CD4-positive, alpha-beta T cell treated with Interleukin-10 for 1 hour (primary cell): ENCODE data around the gene SYDE2.
"Not testable (repeated sequence)": the region's sequence is repeated elsewhere in the genome, so short reads cannot be mapped to it uniquely, and the experiment has no call there.

ENCODE experiments used
- DNase-seq: peaks from one replicate; pipeline ENCODE4 v3.0.0-alpha.2; 2020

Gene SYDE2

DNA sequence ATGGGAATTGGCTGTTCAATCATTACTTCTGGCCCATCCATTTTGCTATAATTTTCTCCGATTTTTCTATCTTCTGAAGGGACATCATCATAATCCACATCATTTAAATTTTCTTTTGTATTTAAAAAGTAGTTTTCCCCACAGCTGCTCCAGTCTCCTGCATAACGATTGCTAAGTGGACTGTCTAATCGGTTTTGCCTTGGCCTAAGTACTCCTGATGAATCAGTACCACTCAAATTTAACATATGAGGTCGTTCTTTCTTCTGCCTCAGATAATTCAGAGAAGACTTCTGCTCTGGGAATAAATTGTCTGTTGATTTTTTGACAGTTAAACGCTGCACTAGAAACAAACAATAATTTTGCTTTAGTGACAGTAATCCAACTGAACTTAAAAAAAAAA is 41.9 kb downstream of the SYDE2 start:
- DNase-seq = no peak

DNA sequence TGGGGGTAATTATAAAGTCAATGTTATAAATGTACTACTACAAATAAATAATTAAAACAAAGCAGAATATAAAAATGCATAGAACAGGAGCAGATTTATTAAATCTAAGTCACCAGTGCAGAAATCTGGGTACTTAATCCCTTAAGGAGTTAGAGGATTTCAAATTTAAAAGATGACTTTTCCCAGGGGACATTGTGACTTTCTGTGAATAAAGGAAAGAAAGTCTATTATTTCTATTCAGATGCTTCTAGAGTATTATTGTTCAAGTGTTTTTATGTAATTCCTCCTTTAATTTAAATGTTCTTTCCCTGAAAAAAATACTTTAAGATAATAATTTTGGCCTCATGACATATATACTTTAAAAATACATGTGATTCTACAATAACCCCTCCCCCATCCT is 43.4 kb downstream of the SYDE2 start:
- no peak for DNase-seq

DNA sequence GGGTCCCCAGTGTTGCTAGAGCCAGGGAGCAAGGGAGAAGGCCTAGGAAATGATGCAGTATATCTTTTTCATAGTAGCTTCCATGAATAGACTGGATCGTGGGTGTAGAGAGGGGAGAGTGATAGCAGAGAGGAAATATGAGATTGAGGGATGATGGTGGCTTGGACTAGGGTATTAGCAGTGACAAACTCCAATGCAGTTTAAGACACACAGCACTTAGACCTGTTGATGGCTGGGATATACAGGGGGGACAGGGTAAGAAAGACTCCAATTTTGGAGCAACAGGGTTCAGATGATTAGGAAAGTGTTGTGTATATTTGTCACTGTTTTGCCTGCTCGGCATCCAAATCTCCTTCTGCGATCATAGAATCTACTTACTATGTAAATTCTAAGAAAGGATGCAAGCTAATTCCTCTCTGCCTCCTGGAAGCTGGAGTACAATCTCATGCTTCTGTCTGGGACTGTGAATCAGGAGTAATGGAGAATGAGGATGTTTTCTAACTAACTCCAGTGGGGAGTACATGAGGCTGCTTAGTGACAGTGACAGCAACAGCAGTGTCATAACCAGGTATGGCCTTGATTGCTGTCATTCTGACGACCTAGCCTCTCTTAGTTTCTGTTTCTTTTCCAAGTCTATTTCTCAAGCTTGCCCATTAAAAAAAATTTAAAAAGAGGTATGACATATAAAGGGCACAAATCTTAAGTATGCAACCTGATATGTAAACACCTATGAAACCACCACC is 47.5 kb downstream of the SYDE2 start:
- DNase-seq = no peak

DNA sequence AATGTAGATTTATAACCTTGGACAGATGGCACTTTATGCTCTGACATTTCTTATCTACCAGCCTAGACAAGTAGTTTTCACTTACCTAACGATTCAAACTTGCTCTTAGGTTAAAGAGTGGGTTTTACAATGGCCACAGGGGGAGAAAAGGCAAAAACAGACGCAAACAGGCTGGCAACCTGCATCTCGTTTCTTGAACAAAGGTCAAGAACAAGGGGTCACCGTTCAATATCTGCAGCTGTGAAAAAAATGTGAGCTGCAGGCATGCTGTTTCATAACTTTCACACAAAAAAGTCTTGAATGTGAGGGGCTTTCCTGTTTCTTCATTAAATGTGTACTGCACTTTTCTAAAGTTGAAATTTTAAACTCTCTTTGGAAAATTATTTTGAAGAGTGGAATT is 49.4 kb downstream of the SYDE2 start:
- no peak for DNase-seq

DNA sequence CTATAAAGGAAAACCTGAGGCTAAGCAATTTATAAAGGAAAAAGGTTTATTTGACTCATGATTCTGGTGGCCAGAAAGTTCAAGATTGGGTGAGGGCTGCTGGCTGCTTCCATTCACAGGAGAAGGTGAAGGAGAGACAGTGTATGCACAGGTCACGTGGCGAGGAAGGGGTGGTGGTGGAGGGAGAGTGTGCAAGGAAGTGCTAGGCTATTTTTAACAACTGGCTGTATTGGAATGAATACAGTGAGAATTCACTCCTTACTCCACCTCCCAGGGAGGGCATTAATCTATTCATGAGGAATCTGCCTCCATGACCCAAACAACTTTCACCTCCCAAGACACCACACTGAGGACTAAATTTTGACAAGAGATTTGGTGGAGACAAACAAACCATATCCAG is 51.0 kb downstream of the SYDE2 start:
- DNase-seq = no peak

DNA sequence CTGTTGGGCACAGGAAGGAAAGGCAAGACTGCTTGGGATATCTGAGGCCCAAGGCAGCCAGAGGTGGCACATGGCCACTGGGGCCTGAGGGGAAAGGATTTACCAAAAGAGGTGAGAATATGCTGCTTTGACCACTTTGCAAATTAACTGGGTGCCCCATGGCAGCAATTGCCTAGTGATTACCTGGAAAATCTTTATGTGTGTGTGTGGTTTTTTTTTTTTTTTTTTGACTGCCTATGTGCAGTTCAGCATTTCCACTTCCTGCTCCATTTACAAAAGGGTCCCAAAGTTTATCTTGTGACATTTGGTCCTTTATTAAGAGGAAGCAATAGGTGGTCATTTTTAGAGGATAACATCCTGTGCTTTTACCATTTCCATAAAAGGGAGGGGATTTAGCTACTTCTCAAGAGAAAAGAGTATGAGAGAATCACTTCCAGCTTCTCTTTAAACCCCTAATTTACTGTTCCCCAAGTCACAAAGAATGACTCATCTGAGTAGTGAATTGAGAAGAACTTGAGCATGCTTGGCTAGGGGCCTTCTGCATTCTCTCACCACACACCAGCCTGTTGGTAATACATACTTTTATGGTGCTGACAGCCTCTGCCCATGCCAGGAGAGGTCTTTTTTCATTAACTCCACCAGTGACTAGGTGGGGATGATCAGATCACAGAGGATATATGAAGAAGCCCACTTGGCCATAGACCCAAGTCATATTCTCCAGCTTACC is 52.1 kb downstream of the SYDE2 start:
- DNase-seq = no peak

DNA sequence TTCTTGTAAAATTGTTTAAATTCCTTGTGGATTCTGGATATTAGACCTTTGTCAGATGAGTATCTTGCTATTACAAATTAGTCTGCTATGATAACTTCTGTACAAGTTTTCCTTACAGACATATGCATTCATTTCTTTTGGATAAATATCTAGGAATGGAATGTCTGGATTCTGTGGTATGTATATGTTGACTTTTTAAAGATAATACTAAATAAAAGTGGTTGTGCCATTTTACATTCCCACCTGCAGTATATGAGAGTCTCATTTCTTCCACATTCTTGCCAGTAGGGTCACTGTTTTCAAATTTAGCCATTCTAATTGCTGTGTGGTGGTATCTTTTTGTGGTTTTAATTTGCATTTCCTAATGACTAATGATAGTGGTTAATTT is 53.9 kb downstream of the SYDE2 start:
- no peak for DNase-seq

DNA sequence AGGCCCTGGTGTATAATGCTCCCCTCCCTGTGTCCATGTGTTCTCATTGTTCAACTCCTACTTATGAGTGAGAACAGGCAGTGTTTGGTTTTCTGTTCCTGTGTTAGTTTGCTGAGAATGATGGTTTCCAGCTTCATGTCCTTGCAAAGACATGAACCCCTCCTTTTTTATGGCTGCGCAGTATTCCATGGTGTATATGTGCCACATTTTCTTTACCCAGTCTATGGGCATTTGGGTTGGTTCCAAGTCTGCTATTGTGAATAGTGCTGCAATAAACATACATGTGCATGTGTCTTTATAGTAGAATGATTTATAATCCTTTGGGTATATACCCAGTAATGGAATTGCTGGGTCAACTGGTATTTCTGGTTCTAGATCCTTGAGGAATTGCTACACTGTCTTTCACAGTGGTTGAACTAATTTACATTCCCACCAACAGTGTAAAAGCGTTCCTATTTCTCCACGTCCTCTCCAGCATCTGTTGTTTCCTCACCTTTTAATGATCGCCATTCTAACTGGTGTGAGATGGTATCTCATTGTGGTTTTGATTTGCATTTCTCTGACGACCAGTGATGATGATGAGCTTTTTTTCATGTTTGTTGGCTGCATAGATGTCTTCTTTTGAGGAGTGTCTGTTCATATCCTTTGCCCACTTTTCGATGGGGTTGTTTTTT is 54.4 kb downstream of the SYDE2 start:
- DNase-seq = not testable (repeated sequence)

DNA sequence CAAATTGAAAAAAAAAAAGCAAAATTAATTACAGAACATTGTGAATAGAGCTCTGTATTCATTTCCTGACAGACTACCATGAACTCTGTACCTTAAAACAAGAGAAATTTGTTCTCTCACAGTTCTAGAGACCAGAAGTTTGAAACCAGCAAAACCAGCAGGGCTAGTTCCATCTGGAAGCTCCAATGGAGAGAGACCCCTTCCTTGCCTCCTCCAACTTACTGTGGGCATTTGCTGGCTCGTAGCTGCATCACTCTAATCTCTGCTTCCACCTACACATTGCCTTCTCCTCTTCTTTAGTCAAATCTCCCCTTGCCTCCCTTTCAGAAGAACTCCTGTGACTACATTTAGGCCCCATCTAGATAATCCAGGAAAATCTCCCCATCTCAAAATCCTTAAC is 56.5 kb downstream of the SYDE2 start:
- DNase-seq = no peak

DNA sequence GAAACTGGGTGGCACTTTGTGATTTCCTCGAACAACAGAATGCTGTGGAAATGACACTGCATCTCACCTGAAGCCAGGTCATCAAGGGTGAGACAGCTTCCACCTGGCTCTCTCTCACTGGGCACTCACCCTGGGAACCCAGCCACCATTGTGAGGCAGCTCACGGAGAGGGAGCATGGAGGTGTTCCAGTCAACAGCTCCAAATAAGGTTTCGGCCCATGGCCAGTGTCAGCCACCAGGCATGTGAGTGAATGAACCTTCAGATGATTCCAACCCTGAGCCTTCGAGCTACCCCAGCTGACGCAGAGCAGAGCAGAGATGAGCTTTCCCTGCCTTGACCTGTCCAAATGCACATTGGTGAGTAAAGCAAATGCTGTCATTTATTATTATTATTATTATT is 58.1 kb downstream of the SYDE2 start:
- DNase-seq = no peak

DNA sequence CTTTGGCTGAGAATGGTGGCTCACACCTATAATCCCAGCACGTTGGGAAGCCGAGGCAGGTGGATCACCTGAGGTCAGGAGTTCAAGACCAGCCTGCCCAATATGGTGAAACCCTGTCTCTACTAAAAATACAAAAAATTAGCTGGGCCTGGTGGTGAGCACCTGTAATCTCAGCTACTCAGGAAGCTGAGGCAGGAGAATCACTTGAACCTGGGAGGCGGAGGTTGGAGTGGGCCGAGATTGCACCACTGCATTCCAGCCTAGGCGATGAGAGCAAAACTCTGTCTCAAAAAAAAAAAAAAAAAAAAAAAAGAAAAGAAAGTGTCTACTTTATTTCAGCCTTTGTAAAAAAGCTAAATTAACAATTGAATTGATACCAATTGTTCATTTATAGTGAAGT is 62.4 kb downstream of the SYDE2 start:
- not testable (repeated sequence) for DNase-seq

DNA sequence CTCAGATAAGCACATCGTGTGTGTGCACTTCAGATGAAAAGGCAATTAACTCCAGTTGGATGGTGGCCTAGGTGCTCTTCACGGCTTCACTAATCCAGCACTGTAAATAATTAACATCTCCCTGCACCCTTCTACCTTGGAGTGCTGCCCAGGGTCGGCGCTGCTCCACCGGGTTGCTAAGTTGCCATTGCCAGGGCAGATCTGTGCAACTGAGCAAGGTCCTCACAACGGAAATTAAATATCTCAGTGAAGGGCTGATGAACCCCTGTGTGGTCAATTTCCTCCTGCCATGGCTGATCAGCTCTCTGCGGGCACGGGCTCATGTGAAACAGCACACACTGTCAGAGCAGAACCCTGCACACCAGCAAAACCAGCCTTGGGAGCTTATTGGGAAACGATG is 63.2 kb downstream of the SYDE2 start:
- DNase-seq = no peak

DNA sequence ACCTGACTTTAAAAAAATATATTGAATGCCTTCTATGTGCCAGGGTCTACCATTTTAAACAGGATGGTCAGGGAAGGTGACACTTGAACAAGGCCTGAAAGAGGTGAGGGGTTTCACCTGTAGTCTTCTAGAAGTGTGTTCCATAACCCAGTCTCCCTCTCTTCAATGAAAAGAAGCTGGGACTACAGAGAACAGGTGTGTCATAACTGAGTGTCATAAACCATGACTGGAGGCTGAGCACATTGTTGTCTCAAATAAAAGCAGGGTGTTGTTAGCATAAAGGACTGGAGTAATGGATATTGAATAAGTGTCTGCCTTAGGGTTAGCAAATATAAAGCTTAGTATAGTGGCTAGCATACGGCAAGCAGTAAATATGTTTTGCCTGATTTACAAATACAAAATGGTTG is 65.4 kb downstream of the SYDE2 start:
- no peak for DNase-seq

DNA sequence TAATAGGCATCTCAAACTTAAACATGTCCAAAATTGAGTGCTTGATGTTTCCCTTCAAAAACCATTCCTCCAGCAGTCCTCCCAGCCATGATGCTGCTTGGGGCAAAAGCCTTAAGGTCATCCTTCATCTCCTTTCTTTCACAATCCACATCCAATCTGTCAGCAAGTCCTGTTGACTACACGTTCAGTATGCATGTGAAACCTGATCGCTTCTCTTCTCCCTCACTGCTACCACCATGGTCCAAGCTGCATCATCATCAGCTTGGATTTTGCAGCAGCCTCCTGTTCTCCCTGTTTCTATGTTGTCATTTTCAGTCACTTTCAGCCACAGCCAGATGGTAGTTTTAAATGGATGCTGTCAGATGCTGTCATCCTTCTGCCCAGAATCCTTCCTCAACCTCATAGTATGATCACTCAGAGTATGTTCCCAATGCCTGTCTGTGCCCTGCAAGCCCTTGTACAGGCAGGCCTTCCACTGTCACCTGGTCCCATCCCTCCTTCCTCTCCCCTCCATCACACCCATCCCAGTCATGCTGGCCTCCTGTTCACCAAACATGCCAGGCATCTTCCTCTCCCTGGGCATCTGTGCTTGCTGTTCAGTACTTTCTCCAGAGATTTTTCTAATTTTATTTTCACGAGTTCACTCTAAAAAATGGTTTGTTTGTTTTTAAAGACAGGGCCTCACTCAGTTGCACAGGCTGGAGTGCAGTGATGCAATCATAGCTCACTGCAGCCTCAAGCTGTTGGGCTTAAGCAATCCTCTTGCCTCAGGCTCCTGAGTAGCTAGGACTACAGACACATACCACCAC is 66.0 kb downstream of the SYDE2 start:
- no peak for DNase-seq

DNA sequence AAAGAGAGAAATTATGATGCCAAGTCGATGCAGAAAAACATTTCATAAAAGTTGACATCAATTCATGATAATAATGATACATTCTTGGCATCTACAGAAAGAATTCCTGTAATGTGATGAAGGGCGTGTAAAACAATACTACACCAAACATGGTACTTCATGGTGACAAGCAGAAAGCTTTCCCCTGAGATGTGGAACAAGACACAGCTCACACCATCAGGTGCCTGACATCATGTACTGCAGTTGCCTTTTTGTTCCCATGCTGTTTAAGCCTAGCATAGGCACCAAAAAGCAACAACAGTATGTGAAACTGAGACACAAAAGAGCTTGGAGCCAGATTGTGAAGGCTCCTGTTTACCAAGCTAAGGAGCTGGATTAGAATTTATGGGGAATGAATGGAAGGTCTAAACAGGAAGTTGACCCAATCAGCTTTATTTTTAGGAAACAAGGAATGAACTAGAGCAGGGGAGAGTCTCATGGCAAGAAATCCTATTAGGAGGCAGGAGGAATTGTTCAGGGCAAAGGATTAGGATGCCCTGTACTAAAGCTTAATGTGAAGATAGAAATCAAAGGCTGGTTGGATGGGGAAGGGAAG is 67.2 kb downstream of the SYDE2 start:
- DNase-seq = no peak

DNA sequence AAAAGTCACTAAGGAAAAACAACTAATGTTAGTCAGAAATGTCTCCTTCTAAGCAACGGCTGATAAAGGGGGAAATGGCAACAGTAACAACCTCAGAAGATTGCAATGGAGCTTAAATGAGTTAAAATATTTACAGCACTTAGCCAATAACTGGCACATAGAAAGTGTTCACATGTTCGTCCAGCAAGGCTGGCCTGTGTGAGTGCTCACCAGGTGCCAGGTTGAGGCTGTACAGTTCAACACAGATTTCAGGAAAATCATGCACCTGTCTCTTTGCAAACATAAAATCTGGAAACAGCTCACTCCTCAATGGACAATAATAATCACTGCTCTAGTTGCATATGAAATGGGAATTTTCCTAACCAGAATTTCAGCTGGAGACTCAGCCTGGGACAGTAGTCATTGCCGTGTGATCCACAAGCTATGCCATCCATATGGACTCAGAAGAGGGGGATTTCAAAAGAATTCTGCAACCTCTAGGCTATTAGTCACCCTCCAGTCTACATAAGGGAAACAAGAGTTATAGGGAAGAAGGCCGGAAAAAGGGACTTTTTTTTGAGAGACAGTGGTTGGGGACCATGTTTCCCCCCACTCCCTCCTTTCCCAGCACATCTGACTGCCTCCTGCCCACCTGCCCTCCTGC is 68.6 kb downstream of the SYDE2 start:
- no peak for DNase-seq

DNA sequence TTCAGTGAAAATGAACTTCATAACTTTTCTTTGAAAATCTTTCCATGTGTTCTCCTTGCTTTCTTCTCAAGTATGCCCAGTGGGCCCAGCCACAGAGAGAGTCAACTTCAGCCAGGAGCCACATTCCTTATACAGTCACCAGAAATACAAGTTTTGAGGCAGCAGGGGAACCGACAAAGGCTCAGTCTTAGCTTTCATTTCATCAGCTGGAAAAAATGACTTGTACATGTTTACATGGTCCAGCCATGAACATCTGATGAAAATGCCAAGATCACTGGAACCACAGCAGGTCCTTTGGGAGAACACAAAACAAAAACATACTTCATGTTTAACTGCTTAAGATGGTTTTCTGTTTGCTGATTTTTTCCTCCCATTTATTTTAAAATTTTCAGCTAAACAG is 72.5 kb downstream of the SYDE2 start:
- no peak for DNase-seq

DNA sequence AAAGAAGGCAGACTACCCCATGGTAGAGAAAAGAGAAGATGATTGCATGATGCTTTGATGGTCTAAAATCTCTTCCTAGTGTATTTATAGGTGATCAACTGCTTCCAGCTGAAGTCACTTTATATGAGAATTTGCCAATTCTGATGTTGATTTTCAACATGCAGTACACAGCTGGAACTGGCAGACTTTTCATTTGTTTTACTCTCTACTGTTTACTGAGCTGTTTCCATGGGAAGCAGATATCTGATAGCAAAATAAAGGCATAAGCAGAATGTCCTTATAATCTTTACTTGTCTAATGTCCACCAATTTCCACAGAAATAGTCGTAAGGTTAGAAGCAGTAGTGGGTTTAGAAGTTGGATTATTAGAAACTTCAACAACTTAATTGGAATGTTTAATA is 74.9 kb downstream of the SYDE2 start:
- no peak for DNase-seq

DNA sequence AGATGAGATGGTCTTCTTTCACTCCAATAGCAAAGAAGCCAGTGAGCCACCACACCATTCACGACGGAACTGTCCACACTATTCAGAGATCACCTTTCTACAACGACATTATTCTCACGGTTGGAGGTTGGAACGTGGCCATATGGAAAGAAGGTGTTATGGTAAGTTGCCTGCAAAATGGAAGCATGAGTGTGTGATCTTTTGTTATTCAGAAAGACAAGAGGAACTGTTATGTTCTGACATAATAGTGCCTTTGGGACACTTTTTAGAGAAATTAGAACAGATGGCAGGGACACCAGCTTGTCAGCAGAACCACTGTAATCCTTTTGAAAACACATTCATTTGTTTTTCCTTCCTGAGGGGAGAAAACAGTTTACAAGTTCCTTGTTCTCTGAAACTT is 76.7 kb downstream of the SYDE2 start:
- no peak for DNase-seq

DNA sequence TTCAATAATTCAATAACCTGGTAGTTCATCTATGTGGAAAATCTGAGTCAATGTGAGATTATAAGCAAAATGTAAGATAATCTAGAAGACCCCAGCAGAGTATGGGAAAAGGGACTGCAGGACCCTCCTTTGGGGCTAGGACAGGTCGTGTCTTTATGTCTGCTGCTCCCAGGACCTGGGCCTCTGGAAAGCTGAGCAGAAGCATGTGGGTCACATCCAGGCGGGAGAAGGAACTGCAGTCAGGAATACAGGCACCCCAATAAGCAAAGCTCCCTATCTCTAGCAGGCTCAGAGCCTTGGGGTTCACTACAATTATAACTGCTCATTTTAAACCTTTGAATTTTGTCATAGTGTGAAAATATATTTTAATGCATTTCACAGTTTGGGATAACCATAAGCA is 78.6 kb downstream of the SYDE2 start:
- no peak for DNase-seq

DNA sequence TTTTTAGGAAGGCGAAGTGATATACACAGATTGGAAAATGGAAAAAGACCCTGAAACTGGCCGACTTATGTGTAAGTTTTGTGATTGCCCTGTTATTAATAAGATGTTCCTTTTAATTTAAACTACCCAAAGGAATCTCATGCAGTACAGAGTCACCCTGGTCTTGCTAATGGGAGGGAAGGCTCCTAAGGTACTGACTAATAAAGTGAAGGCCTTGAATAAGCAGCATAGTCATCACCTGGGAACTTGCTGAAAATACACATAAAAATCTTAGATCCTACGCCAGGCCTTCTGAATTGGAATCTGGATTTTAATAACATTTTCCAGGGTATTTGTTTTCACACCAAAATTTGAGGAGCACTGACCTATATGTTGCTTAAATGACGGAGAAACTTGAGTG is 79.1 kb downstream of the SYDE2 start:
- no peak for DNase-seq

DNA sequence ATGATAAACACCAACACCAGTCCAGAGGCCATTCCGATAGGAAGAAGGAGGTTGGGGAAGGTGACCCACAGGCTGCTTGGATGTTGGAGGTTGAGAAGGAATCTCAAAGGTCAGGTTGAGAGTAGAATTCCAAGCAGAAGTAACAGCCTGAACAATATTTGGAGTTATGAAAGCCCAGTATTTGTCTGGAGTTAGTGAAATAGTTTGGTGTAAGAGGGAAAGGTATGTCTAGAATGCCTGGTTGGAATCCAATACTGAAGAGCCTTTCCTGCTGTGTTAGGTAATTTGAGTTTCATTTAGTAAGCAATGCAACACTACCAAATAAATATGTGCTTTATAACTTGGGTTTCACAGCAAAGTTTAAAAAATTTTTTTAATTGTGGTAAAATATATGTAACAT is 82.1 kb downstream of the SYDE2 start:
- no peak for DNase-seq

DNA sequence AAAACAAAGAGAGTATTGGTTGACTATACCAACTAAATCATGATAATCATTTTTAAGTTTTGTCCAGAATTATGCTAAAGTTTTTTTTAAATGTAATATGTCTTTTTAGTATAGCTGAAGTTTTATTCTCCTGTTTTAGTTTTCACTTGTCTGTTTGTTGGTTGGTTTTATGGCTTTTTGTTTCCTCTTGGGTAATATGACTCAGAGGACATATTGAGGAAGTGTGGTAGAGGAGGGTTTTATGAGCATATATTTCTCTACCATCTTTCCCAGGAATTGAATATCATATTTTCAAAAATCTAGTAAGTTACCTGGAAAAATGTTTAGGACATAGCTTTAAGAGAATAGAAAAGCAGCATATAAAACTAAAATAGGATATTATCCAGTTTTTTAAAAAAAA is 84.0 kb downstream of the SYDE2 start:
- no peak for DNase-seq
